ENCODE results near the gene PGPEP1. TPM values are rescaled to one million over a fixed set of nuclear protein-coding genes. Genes with fewer than 3 reads are reported as not detected.

The PGPEP1 gene
- total RNA-seq, 1 donor from 2014 or later: 27.5 TPM

GRCh38 chr19:18339723-18340122 is 675 bp upstream of the PGPEP1 start:
- intact Hi-C loops (cut with DNase I): loop anchor here (10.0 kb wide), 1 partner anchor 225 kb away; no protein-coding TSS in a partner anchor
- H3K36me3 ChIP-seq: no peaks in the 10 kb centered on the region
- peak overlapping the region; percentile 85 for H3K4me3 ChIP-seq
- no peak for DNase-seq (ENCODE audit: extremely low spot score in 2 of 2)
- no peaks in the 10 kb centered on the region for H3K9me3 ChIP-seq
- H3K4me1 ChIP-seq: peaks cover 18% of the 10 kb centered on the region
- TF ChIP-seq POLR2A (IDR thresholded peaks at IDR 0.05) (no peak), POLR2AphosphoS5 (IDR thresholded peaks at IDR 0.05; ENCODE audit: insufficient read depth in 1 of 2, low read depth in 1 of 2) (no peak), CTCF (IDR thresholded peaks at IDR 0.05) (no peak)
- H3K27me3 ChIP-seq: no peaks in the 10 kb centered on the region
- peak overlapping the region; percentile 92 for H3K27ac ChIP-seq

DNA sequence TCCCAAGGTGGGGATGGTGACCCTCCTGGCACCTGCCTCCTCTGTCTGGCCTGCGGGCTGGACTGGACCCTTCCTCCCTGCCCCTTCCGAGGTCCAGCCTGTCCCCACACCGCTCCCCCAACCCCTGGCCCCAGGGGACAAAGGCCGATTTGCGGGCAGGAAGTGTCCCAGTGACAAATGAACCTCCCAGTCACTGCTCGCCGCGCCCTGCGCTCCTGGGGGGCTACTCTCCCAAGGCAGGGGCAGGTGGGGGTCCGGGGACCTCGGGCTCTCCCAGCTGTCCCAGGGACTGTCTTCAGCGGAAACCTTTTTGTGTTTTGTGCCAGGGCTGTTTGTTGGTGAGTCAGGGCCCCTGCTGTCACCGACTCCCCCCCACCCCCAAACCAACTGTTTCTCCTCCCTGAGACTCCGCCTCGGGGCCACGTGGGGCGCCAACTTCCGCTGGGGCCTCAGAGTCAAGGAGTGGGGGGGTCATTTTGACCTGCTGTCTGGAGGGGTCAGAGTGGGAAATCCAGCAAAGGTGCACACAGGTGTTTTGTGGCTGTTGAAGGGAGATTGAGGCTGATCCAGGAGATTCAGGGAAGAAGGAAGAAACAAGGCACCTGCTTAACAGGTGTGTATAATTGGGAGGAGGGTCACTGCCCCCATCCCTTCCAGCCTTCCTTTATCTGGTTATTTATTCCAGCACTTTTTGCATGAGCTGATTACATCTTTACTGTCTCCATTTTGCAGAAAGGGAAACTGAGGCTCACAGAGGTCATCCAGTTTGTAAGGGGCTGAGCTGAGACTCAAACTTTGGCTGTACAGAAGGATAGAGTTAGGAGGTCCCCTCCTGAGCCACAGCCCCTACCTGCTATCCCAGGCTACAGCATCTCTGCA is 831 bp downstream of the PGPEP1 start:
- H3K27ac ChIP-seq: peak overlapping the region; percentile 92
- no peaks in the 10 kb centered on the region for H3K9me3 ChIP-seq
- DNase-seq (ENCODE audit: extremely low spot score in 2 of 2): no peak
- peaks cover 18% of the 10 kb centered on the region for H3K4me1 ChIP-seq
- no peaks in the 10 kb centered on the region for H3K27me3 ChIP-seq
- intact Hi-C loops (cut with DNase I): no loop called here
- H3K4me3 ChIP-seq: peak overlapping the region; percentile 85
- no peak for TF ChIP-seq POLR2A (IDR thresholded peaks at IDR 0.05)
- no peak for TF ChIP-seq CTCF (IDR thresholded peaks at IDR 0.05)
- peak in 1 of 2 donors; percentile 46 for TF ChIP-seq POLR2AphosphoS5 (IDR thresholded peaks at IDR 0.05; ENCODE audit: insufficient read depth in 1 of 2, low read depth in 1 of 2)
- no peaks in the 10 kb centered on the region for H3K36me3 ChIP-seq

GRCh38 chr19:18342090-18342632 is 1.8 kb downstream of the PGPEP1 start:
- H3K4me3 ChIP-seq: no peak overlapping the region
- H3K27ac ChIP-seq: peak overlapping the region; percentile 92
- H3K9me3 ChIP-seq: no peaks in the 10 kb centered on the region
- H3K27me3 ChIP-seq: no peaks in the 10 kb centered on the region
- no peaks in the 10 kb centered on the region for H3K36me3 ChIP-seq
- no peak for TF ChIP-seq POLR2A (IDR thresholded peaks at IDR 0.05)
- TF ChIP-seq CTCF (IDR thresholded peaks at IDR 0.05): no peak
- TF ChIP-seq POLR2AphosphoS5 (IDR thresholded peaks at IDR 0.05; ENCODE audit: insufficient read depth in 1 of 2, low read depth in 1 of 2): no peak
- peaks cover 18% of the 10 kb centered on the region for H3K4me1 ChIP-seq
- no peak for DNase-seq (ENCODE audit: extremely low spot score in 2 of 2)
- intact Hi-C loops (cut with DNase I): no loop called here

DNA sequence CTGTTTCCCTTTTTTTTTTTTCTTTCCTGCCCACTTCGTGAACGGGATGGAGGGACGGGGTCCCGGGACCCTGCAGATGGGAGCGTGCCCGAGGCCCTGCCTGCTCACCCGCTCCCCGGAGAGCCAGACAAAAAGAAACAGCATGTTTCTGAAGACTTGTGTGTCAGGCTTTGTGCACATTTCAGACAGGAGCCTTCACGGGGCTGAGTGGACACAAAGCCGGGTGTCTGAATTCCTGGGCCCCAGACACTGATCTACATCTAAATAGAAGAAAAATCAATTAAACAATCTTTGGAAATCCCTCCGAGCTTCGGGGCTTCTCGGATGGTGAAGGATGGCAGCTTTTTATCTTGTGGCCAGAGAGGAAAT is 4.2 kb downstream of the PGPEP1 start:
- TF ChIP-seq POLR2AphosphoS5 (IDR thresholded peaks at IDR 0.05; ENCODE audit: insufficient read depth in 1 of 2, low read depth in 1 of 2): no peak
- no peak for TF ChIP-seq CTCF (IDR thresholded peaks at IDR 0.05)
- no peak for TF ChIP-seq POLR2A (IDR thresholded peaks at IDR 0.05)
- Histone ChIP-seq H3K4me3 (no peak overlapping the region), H3K36me3 (no peaks in the 10 kb centered on the region), H3K9me3 (no peaks in the 10 kb centered on the region), H3K27ac (no peak overlapping the region), H3K27me3 (no peaks in the 10 kb centered on the region), H3K4me1 (peaks cover 17% of the 10 kb centered on the region)
- intact Hi-C loops (cut with DNase I): no loop called here
- no peak for DNase-seq (ENCODE audit: extremely low spot score in 2 of 2)

- DNase-seq (ENCODE audit: extremely low spot score in 2 of 2): no peak
- intact Hi-C loops (cut with DNase I): loop anchor here (5.0 kb wide), 1 partner anchor 67 kb away; no protein-coding TSS in a partner anchor
- no peak overlapping the region for H3K4me3 ChIP-seq
- no peaks in the 10 kb centered on the region for H3K9me3 ChIP-seq
- peaks cover 11% of the 10 kb centered on the region for H3K4me1 ChIP-seq
- H3K36me3 ChIP-seq: no peaks in the 10 kb centered on the region
- TF ChIP-seq POLR2A (IDR thresholded peaks at IDR 0.05) (no peak), CTCF (IDR thresholded peaks at IDR 0.05) (no peak), POLR2AphosphoS5 (IDR thresholded peaks at IDR 0.05; ENCODE audit: insufficient read depth in 1 of 2, low read depth in 1 of 2) (no peak)
- H3K27me3 ChIP-seq: no peaks in the 10 kb centered on the region
- no peak overlapping the region for H3K27ac ChIP-seq
Measured at GRCh38 chr19:18345296-18345695, 4.9 kb downstream of the PGPEP1 start.

Measured in vagina (tissue), 2 donors.